Measurements from ENCODE around the gene HOXC12.

Gene HOXC12

DNA sequence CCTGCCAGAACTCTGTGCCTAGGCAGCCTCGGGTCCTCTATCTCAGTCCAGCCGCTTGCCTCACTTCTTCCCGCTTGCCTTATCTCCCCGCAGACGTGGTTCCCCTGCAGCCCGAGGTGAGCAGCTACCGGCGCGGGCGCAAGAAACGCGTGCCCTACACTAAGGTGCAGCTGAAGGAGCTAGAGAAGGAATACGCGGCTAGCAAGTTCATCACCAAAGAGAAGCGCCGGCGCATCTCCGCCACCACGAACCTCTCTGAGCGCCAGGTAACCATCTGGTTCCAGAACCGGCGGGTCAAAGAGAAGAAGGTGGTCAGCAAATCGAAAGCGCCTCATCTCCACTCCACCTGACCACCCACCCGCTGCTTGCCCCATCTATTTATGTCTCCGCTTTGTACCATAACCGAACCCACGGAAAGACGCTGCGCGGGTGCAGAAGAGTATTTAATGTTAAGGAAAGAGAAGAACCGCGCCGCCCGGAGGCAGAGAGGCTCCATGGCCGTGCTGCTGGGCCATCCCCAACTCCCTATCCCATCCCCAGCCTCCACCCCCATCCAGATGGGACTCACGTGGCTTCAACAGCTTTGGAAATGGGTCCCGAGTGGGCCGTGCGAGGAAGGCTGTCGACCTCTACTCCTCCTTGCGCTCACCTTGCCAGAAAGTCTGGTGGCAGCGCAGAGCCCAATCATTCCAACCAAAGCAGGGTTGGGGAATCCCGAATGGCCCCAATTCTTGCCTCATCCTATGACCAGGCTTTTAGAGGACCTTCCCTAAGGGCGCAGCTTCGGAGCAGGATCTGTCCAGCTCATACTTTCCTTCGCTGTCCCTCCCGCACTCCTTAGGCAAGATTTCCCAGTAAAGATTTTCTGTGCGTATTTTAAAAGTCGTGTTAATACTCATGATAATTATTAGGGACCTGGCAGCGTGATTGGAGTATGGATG is 9.5 kb upstream of the HOXC12 start:
- TF ChIP-seq, protein P1, sequence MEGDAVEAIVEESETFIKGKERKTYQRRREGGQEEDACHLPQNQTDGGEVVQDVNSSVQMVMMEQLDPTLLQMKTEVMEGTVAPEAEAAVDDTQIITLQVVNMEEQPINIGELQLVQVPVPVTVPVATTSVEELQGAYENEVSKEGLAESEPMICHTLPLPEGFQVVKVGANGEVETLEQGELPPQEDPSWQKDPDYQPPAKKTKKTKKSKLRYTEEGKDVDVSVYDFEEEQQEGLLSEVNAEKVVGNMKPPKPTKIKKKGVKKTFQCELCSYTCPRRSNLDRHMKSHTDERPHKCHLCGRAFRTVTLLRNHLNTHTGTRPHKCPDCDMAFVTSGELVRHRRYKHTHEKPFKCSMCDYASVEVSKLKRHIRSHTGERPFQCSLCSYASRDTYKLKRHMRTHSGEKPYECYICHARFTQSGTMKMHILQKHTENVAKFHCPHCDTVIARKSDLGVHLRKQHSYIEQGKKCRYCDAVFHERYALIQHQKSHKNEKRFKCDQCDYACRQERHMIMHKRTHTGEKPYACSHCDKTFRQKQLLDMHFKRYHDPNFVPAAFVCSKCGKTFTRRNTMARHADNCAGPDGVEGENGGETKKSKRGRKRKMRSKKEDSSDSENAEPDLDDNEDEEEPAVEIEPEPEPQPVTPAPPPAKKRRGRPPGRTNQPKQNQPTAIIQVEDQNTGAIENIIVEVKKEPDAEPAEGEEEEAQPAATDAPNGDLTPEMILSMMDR (IDR thresholded peaks at IDR 0.05), result no peak

GRCh38 chr12:53947743-53948142 is 7.0 kb upstream of the HOXC12 start:
- TF ChIP-seq, protein P1 (IDR thresholded peaks at IDR 0.05), result no peak

GRCh38 chr12:53948650-53949593 is 5.8 kb upstream of the HOXC12 start:
- TF ChIP-seq, protein P1 (IDR thresholded peaks at IDR 0.05), result no peak

DNA sequence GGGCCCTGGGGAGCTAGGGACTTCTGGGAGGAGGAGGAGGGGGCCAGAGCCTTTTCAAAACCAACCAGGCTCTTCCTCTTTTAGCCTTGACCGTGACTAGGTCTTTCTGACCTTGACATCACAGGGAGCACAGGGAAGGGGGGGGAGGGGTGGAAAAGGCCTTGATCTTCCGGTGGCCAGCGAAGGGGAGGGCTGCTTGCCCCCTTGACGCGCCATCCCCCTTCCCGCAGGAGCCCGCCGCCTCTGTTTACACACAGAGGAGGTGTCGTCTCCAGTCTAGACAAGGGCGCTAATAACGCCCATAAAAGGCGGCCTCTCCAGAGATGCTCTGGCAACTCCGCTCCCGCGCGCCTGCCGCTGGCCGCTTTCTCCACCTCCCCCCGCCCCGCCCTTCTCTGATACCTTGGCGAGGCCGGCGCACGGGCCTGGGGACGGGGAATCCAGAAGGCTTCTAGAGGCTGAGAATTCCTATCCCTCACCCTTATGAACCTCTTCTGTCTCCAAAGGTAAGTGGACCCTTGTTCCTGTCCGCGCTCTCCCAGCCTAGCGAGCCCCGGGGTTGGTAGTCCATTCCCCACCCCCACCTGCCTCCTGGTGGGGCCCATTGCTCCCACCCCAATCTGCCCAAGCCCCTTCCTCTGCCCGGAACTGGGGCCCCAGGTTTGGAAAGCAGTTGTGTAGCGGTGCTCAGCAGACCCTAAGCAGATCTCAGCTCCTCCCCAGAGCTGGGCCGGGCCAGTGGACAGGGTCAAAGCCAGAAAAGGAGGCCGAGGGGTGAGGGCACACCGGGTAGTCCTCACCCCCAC is 4.9 kb upstream of the HOXC12 start:
- TF ChIP-seq, protein P1 (IDR thresholded peaks at IDR 0.05), result no peak

DNA sequence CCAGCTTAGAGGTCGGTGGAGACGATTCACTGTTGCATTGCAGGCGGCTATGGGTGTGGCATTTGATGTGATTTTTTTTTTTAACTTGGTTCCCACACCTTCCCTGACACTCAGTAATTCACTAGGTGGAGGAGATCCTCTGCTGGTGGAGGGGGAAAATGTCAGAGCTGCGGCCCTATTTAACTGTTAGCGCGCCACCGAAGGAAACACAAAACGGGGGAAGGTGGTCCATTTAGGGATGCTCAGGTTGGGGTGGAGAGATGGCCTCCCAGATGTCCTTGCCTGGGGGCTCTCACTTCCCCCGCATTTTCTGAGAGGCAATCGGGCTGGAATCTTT is 4.3 kb upstream of the HOXC12 start:
- TF ChIP-seq, protein P1 (IDR thresholded peaks at IDR 0.05), result no peak

- TF ChIP-seq, protein P1 (IDR thresholded peaks at IDR 0.05), result no peak
Observed at GRCh38 chr12:53950789-53951576, 3.7 kb upstream of the HOXC12 start.
